ENCODE measurements around the gene HDDC2. TPM values are rescaled to one million over a fixed set of nuclear protein-coding genes. Genes with fewer than 3 reads are reported as not detected.

HDDC2 gene
- total and polyA plus RNA-seq, 2 experiments from 2014 or later: 70.6 to 110 TPM

GRCh38 chr6:125273965-125274364 is 27.8 kb downstream of the HDDC2 start:
- TF ChIP-seq CTCF (IDR thresholded peaks at IDR 0.05; ENCODE audit: poor library complexity) (no peak), EZH2phosphoT487 (IDR thresholded peaks at IDR 0.05; ENCODE audit: low read depth, severe bottlenecking, unreplicated experiment) (no peak), EZH2 (IDR thresholded peaks at IDR 0.05; ENCODE audit: borderline replicate concordance) (no peak)
- Histone ChIP-seq H2AFZ (no peak overlapping the region), H3K9me2 (replicated peaks; ENCODE audit: insufficient read depth) (no peaks in the 10 kb centered on the region), H4K20me1 (ENCODE audit: insufficient read depth, poor library complexity, severe bottlenecking) (no peaks in the 10 kb centered on the region), H3K4me1 (ENCODE audit: insufficient read depth) (no peaks in the 10 kb centered on the region), H3K79me2 (peaks cover 2% of the 10 kb centered on the region), H3K36me3 (replicated peaks; ENCODE audit: insufficient read depth, low read depth) (no peaks in the 10 kb centered on the region), H3K27ac (no peak overlapping the region), H3K27me3 (no peaks in the 10 kb centered on the region), H3K4me2 (no peak overlapping the region), H3K4me3 (no peak overlapping the region), H3K9me3 (ENCODE audit: low read depth) (no peaks in the 10 kb centered on the region)
- WGBS (ENCODE audit: low lambda C conversion rate, missing lambda C conversion rate): 97% methylated on average over 7 of the region's 7 CpGs
- DNase-seq (ENCODE audit: low spot score): no peak

- no peak for TF ChIP-seq CTCF (IDR thresholded peaks at IDR 0.05; ENCODE audit: poor library complexity)
- no peak for TF ChIP-seq EZH2phosphoT487 (IDR thresholded peaks at IDR 0.05; ENCODE audit: low read depth, severe bottlenecking, unreplicated experiment)
- no peak for TF ChIP-seq EZH2 (IDR thresholded peaks at IDR 0.05; ENCODE audit: borderline replicate concordance)
- Histone ChIP-seq H2AFZ (no peak overlapping the region), H3K4me2 (no peak overlapping the region), H3K79me2 (no peaks in the 10 kb centered on the region), H3K36me3 (replicated peaks; ENCODE audit: insufficient read depth, low read depth) (no peaks in the 10 kb centered on the region), H4K20me1 (ENCODE audit: insufficient read depth, poor library complexity, severe bottlenecking) (no peaks in the 10 kb centered on the region), H3K27me3 (no peaks in the 10 kb centered on the region), H3K27ac (no peak overlapping the region), H3K9me2 (replicated peaks; ENCODE audit: insufficient read depth) (no peaks in the 10 kb centered on the region), H3K9me3 (ENCODE audit: low read depth) (no peaks in the 10 kb centered on the region), H3K4me1 (ENCODE audit: insufficient read depth) (no peaks in the 10 kb centered on the region), H3K4me3 (no peak overlapping the region)
- no peak for DNase-seq (ENCODE audit: low spot score)
- 100% methylated on average over 8 of the region's 8 CpGs for WGBS (ENCODE audit: low lambda C conversion rate, missing lambda C conversion rate)
These were observed 28.5 kb downstream of the HDDC2 start for GRCh38 chr6:125273251-125273650.

GRCh38 chr6:125271486-125272159 is 30.1 kb downstream of the HDDC2 start:
- Histone ChIP-seq H3K79me2 (no peaks in the 10 kb centered on the region), H3K27ac (no peak overlapping the region), H3K4me1 (ENCODE audit: insufficient read depth) (no peaks in the 10 kb centered on the region), H3K9me2 (replicated peaks; ENCODE audit: insufficient read depth) (no peaks in the 10 kb centered on the region), H3K36me3 (replicated peaks; ENCODE audit: insufficient read depth, low read depth) (no peaks in the 10 kb centered on the region), H3K4me2 (no peak overlapping the region), H3K27me3 (no peaks in the 10 kb centered on the region), H2AFZ (no peak overlapping the region), H3K9me3 (ENCODE audit: low read depth) (no peaks in the 10 kb centered on the region), H4K20me1 (ENCODE audit: insufficient read depth, poor library complexity, severe bottlenecking) (no peaks in the 10 kb centered on the region), H3K4me3 (no peak overlapping the region)
- DNase-seq (ENCODE audit: low spot score): no peak
- WGBS (ENCODE audit: low lambda C conversion rate, missing lambda C conversion rate): 100% methylated on average over 8 of the region's 8 CpGs
- no peak for TF ChIP-seq EZH2 (IDR thresholded peaks at IDR 0.05; ENCODE audit: borderline replicate concordance)
- no peak for TF ChIP-seq EZH2phosphoT487 (IDR thresholded peaks at IDR 0.05; ENCODE audit: low read depth, severe bottlenecking, unreplicated experiment)
- no peak for TF ChIP-seq CTCF (IDR thresholded peaks at IDR 0.05; ENCODE audit: poor library complexity)
